Gastrocnemius medialis (tissue), 4 donors: ENCODE data around the gene GLUD1.

Experiments used
- CTCF ChIP-seq, 5 experiments: fragments of 450-650 bp in 3 of 5; fragments of 200-600 bp in 2 of 5; sonication (generic) in 2 of 5; IDR thresholded peaks in 4 of 5; conservative IDR thresholded peaks in 1 of 5; 1 replicate in 4 of 5; 2 replicates in 1 of 5; pipeline ENCODE4 v1.5.1; 2016 to 2019; ENCODE audit warnings: antibody characterized with exemption in 5 of 5, mild to moderate bottlenecking in 3 of 5, moderate library complexity in 3 of 5
- POLR2A ChIP-seq, 2 donors: fragments of 450-650 bp; IDR thresholded peaks; one replicate each; pipeline ENCODE4 v1.6.1; 2017; ENCODE audit warnings: antibody characterized with exemption in 2 of 2, mild to moderate bottlenecking in 2 of 2, moderate library complexity in 2 of 2

- TF ChIP-seq CTCF (IDR thresholded peaks at IDR 0.05 in 4 of 5, conservative IDR thresholded peaks at IDR 0.05 in 1 of 5) = no peak
- no peak for TF ChIP-seq POLR2A (IDR thresholded peaks at IDR 0.05)
These were observed 7.4 kb upstream of the GLUD1 start for GRCh38 chr10:87101996-87102395.
